Breast epithelium (tissue), 3 donors: ENCODE measurements around the gene TOLLIP.

Experiments
- POLR2AphosphoS5 ChIP-seq, 3 donors: sonication (generic); formaldehyde crosslinking; IDR thresholded peaks; one replicate each; pipeline ENCODE4 v1.6.1; 2017; ENCODE audit warnings: antibody characterized with exemption in 3 of 3
- TF ChIP-seq, protein P1 (sequence below), 3 donors: fragments of 450-650 bp; IDR thresholded peaks; one replicate each; pipeline ENCODE4 v1.5.1; 2016 to 2017; ENCODE audit warnings: antibody characterized with exemption in 3 of 3, mild to moderate bottlenecking in 3 of 3, moderate library complexity in 3 of 3

DNA sequence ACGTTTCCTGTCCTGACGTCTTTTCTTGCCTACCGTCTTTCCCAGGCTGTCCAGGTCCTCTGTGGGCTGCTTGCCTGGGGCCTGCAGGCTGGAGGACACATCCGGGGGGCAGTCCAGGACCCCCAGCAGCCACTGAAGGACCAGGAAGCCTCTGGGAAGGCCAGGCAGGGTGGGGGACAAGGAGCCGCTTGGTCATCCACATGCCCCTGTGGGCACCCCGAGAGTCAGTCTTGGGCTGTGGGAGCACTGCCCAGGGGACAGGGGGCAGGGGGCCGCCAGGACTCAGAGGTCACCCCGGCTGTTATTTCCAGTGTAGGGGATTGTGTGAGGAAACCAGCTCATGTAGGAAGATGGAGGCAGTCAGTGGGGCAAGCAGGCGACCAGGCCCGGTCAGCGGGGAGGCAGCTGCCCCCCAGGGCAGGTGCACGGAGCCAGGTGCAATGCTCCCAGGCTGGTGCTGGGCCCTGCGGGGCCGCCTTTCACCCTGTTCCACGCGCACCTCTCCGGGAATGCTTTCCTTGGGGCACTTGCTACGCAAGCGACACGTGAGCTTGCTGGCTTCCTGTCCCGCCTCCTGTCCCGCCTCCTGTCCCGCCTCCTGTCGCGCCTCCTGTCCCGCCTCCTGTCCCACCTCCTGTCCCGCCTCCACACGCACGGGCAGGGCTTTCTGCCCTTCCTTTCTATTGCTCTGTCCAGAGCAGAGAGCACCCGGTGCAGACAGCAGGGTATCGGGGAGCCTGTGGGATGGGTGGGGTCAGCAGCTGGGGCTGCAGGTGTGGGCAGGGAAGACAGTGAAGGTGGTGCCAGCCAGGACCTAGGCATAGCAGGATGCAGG lies 47.0 kb downstream of the TOLLIP start:
- TF ChIP-seq, protein P1, sequence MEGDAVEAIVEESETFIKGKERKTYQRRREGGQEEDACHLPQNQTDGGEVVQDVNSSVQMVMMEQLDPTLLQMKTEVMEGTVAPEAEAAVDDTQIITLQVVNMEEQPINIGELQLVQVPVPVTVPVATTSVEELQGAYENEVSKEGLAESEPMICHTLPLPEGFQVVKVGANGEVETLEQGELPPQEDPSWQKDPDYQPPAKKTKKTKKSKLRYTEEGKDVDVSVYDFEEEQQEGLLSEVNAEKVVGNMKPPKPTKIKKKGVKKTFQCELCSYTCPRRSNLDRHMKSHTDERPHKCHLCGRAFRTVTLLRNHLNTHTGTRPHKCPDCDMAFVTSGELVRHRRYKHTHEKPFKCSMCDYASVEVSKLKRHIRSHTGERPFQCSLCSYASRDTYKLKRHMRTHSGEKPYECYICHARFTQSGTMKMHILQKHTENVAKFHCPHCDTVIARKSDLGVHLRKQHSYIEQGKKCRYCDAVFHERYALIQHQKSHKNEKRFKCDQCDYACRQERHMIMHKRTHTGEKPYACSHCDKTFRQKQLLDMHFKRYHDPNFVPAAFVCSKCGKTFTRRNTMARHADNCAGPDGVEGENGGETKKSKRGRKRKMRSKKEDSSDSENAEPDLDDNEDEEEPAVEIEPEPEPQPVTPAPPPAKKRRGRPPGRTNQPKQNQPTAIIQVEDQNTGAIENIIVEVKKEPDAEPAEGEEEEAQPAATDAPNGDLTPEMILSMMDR (IDR thresholded peaks at IDR 0.05), result no peak
- TF ChIP-seq POLR2AphosphoS5 (IDR thresholded peaks at IDR 0.05), result peak; percentile 27 to 61 (median 45)
